Uterus (tissue), 2 donors: ENCODE measurements around the gene LHCGR.

Experiments
- POLR2A ChIP-seq, 2 donors: fragments of 450-650 bp; IDR thresholded peaks; one replicate each; pipeline ENCODE4 v1.6.1; 2016; ENCODE audit warnings: antibody characterized with exemption in 2 of 2, mild to moderate bottlenecking in 1 of 2, moderate library complexity in 1 of 2
- TF ChIP-seq, protein P1 (sequence below), 4 experiments: fragments of 200-600 bp in 2 of 4; fragments of 450-650 bp in 2 of 4; sonication (generic) in 2 of 4; IDR thresholded peaks; one replicate each; pipeline ENCODE4 v1.5.1; 2016 to 2019; ENCODE audit warnings: antibody characterized with exemption in 4 of 4, mild to moderate bottlenecking in 2 of 4, moderate library complexity in 1 of 4

GRCh38 chr2:48734576-48735303, 20.8 kb downstream of the LHCGR start:
- TF ChIP-seq, protein P1, sequence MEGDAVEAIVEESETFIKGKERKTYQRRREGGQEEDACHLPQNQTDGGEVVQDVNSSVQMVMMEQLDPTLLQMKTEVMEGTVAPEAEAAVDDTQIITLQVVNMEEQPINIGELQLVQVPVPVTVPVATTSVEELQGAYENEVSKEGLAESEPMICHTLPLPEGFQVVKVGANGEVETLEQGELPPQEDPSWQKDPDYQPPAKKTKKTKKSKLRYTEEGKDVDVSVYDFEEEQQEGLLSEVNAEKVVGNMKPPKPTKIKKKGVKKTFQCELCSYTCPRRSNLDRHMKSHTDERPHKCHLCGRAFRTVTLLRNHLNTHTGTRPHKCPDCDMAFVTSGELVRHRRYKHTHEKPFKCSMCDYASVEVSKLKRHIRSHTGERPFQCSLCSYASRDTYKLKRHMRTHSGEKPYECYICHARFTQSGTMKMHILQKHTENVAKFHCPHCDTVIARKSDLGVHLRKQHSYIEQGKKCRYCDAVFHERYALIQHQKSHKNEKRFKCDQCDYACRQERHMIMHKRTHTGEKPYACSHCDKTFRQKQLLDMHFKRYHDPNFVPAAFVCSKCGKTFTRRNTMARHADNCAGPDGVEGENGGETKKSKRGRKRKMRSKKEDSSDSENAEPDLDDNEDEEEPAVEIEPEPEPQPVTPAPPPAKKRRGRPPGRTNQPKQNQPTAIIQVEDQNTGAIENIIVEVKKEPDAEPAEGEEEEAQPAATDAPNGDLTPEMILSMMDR (IDR thresholded peaks at IDR 0.05), result no peak
- TF ChIP-seq POLR2A (IDR thresholded peaks at IDR 0.05), result no peak
